Cortex of kidney (tissue), 1 donor: ENCODE measurements around the gene B4GALT3.
A peak's percentile ranks its signal among the peaks of the same experiment; 100 is the strongest.

Experiments used
- DNase-seq: peaks from one replicate; lab custom pipeline; 2025; lab: John Stamatoyannopoulos, UW

Gene B4GALT3

GRCh38 chr1:161206411-161207140, 29.3 kb upstream of the B4GALT3 start:
- no peak for DNase-seq

- DNase-seq: peak; percentile 25
These were observed 24.8 kb upstream of the B4GALT3 start, which contains the start of gene NDUFS2 for GRCh38 chr1:161201836-161202712. TSS of gene NDUFS2 (plus strand) at chr1:161202367. CDS start at chr1:161202386, 19 bp downstream.

GRCh38 chr1:161200992-161201835, 23.9 kb upstream of the B4GALT3 start:
- DNase-seq: no peak

- no peak for DNase-seq
These were observed 23.2 kb upstream of the B4GALT3 start for GRCh38 chr1:161200421-161200991.

- DNase-seq: no peak
These were observed 22.3 kb upstream of the B4GALT3 start for GRCh38 chr1:161199506-161200139.

GRCh38 chr1:161198897-161199431, 21.7 kb upstream of the B4GALT3 start, which contains the start of gene ADAMTS4:
TSS of gene ADAMTS4 (minus strand) at chr1:161199054. CDS start at chr1:161198627, 427 bp downstream.
- no peak for DNase-seq

- DNase-seq: no peak
These were observed 21.0 kb upstream of the B4GALT3 start for GRCh38 chr1:161198194-161198896.

GRCh38 chr1:161197560-161198193, 20.4 kb upstream of the B4GALT3 start:
- no peak for DNase-seq

- no peak for DNase-seq
These were observed 19.5 kb upstream of the B4GALT3 start for GRCh38 chr1:161196521-161197451.

- DNase-seq: no peak
These were observed 18.8 kb upstream of the B4GALT3 start for GRCh38 chr1:161196111-161196510.

GRCh38 chr1:161195171-161195570, 17.9 kb upstream of the B4GALT3 start:
- DNase-seq: no peak

GRCh38 chr1:161193561-161194235, 16.4 kb upstream of the B4GALT3 start:
- no peak for DNase-seq

- DNase-seq: no peak
These were observed 15.5 kb upstream of the B4GALT3 start for GRCh38 chr1:161192476-161193465.

- no peak for DNase-seq
These were observed 14.7 kb upstream of the B4GALT3 start for GRCh38 chr1:161191971-161192370.

GRCh38 chr1:161190962-161191521, 13.7 kb upstream of the B4GALT3 start:
- no peak for DNase-seq

GRCh38 chr1:161189036-161189435, 11.7 kb upstream of the B4GALT3 start:
- DNase-seq: no peak
